Anterior cingulate cortex (tissue), 58 donors: ENCODE measurements around the gene SLC13A3.

Source experiments
- DNase-seq, 58 donors: peaks; one replicate each; lab custom pipeline; 2025; lab: John Stamatoyannopoulos, UW

Gene SLC13A3

DNA sequence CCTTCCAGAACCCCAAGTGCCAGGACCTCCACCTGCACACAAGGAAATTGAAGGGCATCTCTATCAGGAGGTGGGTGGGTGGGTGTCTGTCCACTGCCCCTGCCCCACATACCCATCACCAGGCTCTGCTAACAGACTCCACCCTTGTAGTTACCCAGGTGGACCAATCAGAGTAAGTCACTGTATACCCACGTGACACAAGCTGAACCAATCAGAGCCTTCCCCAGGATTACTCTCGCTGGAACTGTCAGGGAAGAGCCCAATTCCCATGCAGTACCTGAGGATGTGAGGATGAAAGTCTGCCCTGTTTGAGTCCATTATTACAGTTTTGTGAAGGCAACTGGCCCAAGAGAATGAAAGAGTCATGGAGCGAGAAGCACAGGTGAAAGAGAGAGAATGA lies 105.0 kb downstream of the SLC13A3 start:
- no peak for DNase-seq

DNA sequence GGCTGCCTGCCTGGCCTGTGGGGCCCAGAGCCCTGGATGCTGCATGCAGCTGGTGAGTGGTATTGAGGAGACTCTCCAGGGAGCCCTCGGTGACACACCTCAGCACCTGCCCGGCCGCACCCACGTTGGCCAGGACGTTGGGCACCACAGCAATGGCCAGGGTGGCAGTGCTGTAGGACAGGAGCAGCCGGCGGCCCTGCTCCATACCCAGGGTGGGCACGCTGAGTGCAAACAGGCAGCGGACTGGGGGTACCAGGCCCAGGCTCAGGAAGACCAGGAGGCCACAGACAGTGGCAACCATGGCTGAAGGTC lies 105.5 kb downstream of the SLC13A3 start:
- no peak for DNase-seq

DNA sequence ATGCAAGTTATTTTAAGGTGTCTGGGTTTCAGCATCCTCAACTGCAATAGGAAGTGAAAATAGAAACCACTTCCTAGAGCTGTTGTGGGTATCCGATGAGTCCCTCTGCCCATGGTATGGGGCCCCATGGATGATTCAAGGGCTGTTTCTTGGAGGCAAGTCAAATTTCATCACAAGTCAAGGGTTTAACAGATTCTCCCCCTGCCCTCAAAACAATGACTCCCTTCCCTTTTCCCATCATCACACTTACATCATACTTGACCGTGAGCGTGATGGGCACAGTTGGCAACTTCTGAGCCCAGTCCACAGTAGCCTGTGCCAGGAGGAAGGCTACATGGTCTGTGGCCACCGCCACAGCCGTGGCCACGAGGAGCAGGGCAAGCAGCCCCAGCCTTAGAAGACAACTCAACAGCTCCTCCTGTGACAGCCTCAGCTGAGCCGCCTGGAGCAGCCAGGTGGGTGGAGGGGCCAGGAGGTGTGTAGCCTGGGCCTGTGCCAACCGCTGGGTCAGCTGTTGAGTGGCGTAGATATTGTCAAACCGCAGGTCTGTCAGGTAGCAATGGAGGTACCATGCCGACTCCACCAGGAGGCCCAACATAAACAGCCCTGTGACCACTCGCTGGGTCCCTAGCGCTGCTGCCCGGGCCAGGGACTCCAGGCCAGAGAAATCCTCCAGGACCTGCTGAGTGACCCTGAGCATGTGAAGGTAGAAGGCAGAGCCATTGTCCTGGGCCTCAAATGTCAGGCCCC lies 106.0 kb downstream of the SLC13A3 start:
- DNase-seq, result peak in 3 of 58 donors; percentile 13 to 32 (median 18)

DNA sequence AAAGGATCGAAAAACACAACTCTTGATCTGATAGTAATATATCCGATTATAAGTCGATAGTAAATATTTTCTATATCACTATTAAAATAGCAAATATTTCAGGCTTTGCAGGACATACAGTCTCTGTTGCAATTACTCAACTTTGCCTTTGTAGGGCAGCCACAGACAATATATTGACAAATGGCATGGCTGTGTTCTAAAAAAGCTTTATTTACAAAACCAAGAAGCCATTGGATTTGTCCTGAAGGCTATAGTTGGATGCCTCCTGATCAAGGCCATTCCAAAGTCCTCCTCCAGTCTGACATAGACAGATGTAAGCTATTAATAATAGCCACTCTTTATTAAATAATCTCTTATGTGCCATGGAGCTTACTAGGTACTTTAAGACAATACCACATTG lies 106.7 kb downstream of the SLC13A3 start:
- DNase-seq, result no peak

DNA sequence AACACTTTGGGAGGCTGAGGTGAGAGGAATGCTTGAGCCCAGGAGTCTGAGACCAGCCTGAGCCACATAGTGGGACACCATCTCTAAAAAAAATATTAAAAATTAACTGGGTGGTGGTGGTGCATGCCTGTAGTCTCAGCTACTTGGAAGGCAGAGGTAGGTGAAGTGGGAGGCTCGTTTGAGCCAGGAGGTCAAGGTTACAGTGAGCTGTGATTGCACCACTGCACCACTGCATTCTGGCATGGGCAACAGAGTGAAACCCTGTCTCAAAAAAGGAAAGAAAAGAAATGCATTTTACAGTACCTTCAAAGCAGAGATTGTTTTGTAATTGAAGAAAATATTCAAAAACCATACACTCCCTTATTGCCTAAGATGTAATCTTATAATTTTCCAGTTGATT lies 107.3 kb downstream of the SLC13A3 start:
- DNase-seq, result no peak

DNA sequence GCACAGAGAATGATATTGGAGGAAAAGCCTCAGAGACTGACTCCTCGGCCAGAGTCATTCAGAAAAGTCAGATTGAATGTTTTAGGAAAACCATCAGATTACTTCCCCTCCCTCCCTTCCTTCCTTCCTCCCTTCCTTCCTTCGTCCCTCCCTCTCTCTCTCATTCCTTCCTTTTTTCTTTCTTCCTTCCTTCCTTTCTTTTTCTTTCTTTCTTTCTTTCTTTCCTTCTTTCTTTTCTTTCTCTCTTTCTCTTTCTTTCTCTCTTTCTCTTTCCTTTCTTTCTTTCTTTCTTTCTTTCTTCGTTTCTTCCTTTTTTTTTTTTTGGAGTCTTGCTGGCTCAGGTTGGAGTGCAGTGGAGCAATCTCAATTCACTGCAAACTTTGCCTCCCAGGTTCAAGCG lies 108.2 kb downstream of the SLC13A3 start:
- DNase-seq, result no peak

DNA sequence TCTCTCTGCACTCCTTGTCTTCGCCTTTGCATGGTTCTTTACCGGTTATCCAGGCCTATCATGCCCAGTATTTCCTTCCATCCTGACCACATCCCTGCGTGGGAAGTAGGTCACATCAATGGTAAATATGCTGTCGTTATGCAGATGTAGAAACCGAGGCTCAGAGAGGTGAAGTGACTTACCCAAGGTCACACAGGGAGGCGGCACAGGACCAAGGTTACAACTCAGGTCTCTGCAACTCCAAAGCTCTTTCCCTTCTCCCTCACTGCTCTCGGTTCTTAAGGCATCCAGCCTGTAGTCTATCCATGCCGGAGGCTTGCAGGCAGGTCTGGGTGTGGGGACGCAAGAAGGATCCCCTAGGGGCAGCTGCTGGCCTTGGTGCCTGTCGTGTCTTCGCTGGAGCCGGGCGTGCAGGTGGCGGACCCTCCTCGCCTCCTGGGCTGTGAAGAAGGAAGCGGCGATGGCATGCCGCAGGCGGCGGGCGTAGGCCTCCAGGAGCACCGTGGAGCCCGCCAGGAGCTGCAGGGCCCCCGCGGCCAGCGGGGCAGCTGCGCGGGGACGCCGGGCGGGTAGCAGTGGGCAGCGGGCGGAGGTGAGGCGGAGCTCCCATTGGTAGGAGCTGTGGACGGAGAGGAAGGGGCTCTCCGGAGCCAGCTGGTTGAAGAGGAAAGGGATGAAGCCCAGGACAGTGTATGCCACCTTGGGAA lies 109.9 kb downstream of the SLC13A3 start:
- DNase-seq, result no peak

DNA sequence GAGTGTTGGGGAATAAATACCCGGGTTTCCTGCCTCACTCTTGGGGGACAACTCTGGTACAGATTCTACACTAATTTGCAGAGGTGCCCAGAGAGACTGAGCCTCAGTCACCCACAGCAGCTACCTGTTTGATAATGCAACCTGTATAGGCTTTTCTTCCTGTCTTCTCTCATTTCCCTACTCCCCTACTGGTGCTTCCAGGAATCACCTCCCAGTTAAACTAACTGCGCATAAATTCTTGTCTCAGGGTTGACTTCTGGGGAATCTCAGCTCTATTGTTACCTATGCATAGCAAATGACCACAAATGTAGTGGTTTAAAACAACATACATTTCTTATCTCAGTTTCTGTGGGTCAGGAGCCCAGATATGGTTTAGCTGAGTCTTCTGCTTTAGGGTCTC lies 112.1 kb downstream of the SLC13A3 start:
- no peak for DNase-seq

DNA sequence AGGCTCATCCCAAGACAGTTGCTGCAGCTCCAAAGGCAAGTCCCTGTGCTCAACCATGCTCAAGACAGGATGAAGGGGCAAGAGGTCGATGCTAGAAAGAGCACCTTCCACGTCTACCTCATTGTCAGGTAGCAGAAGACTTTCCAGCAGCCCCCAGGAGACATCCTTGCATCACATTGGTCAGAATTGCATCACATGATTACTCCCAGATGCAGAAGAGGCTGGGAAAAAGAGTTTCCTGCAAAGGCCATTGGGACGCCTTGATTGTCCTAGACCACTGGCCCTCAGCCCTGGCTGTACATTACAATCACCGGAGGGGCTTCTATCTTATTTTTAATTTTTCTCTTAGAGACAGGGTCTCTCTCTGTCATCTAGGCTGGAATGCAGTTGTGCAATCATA lies 120.6 kb downstream of the SLC13A3 start:
- no peak for DNase-seq

DNA sequence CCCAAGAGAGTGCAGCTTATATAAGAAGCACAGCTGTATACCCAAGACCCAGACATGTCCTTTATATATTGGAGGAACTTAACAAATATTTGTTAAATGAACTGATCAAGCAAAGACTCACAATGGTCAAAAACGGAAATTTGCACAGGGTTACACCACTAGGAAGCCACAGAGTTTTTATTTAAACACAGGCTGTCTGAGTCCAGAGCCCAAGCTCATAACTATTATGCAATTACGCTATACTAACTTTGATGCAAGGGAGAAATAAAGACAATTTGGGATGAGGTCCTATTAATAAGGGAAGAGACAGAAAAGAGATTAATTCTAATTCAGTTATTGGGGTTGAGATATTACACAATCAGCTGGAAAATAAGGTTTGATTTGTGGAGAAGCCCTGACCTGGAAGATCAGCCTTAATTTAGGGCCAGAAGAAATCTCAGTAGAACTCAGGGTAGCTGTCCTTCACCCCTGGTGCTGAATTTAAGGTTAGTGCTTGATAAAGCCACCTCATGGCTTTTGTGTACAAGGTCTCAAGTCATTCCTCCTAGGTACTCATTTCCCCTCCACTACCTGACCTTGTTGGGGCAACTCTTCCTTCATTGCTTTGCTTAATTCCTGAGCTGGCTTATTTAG lies 127.4 kb downstream of the SLC13A3 start:
- DNase-seq, result no peak

DNA sequence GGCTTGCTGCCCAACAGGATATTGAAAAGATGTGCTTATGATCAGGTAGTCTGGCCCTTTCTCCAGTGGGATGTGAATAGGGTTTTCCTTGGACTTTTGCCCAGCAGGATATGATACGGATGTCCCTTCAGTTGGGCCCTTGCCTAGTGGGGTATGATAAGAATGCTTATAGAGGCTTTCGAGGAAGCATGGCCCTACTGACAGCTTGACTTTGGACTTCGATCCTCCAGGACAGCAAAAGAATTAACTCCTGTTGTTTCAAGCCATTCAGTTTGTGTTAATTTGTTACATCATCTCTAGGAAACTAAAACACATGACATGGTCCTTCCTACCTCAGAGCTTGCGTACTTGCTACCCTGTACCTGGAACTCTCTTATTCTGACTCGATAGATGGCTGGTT lies 128.2 kb downstream of the SLC13A3 start:
- no peak for DNase-seq

DNA sequence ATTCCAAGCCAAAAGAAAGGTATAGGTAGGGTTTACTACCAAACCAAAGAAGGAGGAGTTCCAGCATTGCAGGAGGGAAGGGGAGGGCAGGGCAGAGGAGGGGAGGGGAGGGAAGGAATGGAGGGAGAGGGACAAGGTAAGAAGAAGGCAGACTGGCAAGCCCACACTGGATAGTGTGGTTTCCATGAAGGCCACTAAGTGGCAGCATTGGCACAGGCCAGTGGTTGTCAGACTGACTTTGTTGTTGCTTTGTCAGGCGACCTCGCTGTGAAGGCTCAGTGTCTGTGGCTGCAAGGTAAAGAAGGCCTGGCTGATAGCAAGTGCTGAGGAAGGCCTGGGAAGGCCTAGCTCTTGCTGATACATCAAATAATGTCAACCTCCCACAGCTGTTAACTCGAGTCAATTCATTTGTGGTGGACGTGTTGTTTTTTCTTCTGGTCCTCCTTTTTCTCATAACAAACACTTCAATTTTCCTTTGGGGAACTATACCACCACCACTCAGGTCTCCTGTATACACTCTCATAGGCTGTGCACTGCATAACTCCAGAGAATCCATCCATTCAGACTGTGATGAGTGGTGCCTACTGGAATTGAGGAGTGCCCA lies 130.2 kb downstream of the SLC13A3 start:
- peak in 41 of 58 donors; percentile 2 to 72 (median 19) for DNase-seq

DNA sequence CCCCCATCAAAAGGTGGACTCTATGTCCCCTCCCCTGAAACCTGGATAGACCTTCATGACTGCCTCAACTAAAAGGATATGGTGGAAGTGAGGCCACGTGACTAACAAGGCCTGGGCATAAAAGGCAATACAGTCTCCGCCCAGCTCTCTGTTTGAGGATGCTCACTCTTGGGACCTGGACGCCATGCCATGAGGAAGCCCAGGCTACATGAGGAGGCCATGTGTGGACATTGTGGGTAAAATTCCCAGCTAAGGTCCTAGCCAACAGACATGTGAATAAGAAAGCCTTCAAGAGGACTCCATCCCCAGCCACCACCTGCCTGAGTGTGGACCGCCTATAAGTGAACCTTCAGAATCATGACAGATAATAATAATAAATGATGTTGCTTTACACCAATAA lies 130.7 kb downstream of the SLC13A3 start:
- no peak for DNase-seq

DNA sequence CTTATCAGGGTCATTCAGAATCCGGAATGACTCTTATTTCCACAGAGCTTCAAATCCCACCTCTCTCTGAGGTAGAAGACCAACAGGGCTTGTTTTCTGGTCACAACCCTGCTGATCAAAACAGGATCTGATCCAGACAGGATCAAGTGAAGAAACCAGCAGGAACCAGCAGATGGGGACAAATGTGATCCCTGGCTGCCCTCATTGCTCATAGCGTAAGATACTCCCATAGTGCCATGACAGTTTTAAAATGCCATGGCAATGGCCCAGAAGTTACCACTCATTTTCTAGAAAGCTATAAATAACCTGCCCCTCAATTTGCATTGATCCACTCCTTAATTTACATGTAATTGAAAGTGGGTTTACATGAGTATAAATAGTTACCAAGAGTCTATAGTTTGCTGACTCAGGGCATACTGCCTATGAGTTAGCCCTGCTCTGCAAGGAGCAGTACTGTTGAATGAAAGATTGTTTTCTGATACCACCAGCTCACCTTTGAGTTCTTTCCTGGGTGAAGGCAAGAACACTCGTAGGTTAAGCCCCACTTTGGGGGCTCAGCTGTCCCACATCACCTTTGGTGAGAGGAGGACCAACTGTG lies 131.7 kb downstream of the SLC13A3 start:
- DNase-seq, result no peak

DNA sequence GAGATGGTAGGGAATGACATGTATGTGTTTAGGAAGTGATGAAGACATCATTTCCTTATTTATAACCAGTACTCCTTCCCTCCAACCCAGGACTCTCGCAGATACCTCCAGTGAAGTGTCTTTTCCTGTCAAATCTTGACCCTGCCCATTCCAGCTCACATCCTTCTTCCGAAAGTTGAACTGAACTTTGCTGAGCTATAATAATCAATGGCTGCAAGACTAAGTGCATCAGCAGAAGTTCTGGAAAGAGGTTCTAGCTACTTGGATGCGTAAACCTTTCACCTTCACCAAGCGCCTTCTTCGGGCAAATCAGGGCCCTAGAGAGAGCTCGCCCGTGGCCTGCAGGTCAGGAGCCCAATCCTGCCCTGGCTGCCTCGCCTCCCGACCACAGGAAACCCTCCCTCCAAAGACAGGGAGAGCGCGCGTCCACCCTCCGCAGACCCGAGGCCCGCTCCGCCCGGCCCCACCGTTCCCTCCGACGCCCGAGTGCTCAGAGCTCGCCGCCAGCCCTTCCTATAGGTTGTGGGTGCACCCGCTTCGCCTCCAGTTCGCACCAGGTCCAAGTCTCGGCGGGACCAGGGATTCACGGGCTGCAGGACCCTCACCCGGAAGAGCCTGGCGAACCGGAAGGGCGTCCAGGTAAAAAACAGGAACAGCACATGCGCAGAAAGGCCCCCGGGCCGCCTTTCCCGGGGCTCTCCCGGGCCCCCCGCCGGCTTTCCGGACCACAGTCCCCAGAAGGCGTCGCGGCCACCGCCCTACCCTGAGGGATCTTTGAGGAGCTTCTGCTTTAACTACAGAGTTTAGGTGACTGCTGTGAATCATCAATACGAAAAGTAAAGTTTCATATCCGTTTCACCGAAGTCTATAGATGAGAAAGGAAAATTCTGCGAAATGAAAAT lies 138.1 kb downstream of the SLC13A3 start, which contains the start of gene ZNF334:
Gene ZNF334, minus strand, starts transcription at position 617 of the 902 bp plus-strand sequence. CDS start 1,457 bp downstream, outside the sequence.
- DNase-seq, result peak in 55 of 58 donors; percentile 16 to 85 (median 51)

DNA sequence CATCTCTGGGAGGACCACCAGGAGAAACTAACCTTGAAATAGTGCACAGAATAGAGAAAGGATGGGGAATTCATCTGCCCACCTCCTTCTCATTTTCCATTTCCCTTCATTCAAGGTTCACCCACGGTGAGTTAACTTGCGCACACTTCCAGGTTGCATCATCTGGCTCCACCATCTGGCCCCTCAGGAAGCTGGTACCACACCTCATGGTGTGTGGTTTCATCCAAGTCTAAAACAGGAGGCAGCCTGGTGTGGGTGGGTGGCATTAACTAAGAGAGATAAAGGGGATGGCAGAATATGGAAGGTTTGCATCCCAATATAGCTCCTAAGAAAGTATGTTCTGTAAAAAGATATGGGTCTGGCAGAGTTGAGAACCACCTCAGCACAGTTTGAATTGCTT lies 141.7 kb downstream of the SLC13A3 start:
- peak in 26 of 58 donors; percentile 1 to 54 (median 8) for DNase-seq
